ENCODE measurements around the gene ARL10.
"Not testable (repeated sequence)": the region's sequence is repeated elsewhere in the genome, so short reads cannot be mapped to it uniquely, and the experiment has no call there.

The ARL10 gene

DNA sequence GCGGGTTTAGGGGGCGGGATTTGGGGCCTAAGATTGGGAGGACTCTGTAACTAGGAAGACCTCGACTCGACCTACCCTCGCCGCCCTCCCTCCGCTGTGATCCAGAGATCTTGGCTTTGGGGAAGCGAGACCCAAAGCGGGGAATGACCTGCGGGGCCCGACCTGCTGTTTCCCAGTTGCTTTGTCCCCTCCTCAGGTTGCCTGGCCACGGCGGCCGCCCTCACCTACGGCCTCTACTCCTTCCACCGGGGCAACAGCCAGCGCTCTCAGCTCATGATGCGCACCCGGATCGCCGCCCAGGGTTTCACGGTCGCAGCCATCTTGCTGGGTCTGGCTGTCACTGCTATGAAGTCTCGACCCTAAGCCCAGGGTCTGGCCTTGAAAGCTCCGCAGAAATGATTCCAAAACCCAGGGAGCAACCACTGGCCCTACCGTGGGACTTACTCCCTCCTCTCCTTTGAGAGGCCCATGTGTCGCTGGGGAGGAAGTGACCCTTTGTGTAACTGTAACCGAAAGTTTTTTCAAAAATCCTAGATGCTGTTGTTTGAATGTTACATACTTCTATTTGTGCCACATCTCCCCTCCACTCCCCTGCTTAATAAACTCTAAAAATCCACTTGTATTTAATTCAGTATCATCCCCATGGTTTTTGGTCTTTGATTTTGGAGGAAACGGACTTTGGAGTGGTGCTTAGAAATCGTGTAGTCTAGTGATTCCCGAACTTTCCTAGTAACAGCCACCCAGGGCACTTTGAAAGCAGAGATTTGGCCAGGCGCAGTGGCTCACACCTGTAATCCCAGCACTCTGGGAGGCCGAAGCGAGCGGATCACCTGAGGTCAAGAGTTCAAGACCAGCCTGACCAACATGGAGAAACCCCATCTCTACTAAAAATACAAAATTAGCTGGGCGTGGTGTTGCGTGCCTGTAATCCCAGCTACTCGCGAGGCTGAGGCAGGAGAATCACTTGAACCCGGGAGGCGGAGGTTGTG, 24.1 kb downstream of the ARL10 start:
- DNase-seq = no peak

GRCh38 chr5:176391479-176391878, 26.2 kb downstream of the ARL10 start:
- DNase-seq = no peak

DNA sequence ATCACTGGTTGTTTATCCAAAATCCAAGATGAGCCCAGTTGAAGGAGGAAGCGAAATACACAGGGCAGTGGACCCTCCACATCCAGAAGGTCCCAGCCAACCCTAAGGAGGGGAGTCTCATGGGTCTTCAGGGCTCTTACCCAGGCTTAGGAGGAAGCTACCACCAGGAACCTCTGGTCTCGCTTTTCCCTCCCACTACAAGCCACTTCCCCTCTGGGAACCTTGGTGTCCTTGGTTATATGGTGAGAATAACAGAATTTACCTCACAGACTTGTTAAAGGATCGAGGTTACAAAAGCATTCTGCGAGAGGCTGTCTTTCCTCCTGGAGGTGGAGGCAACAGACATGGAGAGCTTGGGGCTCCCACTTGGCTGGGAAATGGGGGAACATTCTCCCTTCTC, 26.7 kb downstream of the ARL10 start:
- DNase-seq = no peak

GRCh38 chr5:176392526-176392925, 27.2 kb downstream of the ARL10 start:
- DNase-seq = no peak

DNA sequence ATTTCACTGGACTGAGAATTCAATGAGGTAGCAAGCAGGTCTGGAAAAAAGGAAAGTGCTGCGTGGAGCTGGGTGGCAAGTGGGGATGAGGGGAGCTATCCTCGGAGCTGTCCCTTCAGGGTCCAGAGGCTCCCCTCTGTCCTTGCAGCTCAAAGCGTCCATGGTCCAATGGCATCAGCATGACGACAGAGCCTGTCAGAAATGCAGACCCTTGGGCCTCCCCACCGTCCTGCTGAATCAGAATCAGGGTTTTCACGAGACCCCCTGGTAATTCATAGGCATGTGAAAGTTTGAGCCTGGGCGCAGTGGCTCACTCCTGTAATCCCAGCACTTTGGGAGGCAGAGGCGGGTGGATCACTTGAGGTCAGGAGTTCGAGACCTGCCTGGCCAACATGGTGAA, 28.8 kb downstream of the ARL10 start:
- no peak for DNase-seq

GRCh38 chr5:176394881-176395675, 29.8 kb downstream of the ARL10 start:
- DNase-seq = no peak

GRCh38 chr5:176396330-176396729, 31.0 kb downstream of the ARL10 start:
- DNase-seq = no peak

DNA sequence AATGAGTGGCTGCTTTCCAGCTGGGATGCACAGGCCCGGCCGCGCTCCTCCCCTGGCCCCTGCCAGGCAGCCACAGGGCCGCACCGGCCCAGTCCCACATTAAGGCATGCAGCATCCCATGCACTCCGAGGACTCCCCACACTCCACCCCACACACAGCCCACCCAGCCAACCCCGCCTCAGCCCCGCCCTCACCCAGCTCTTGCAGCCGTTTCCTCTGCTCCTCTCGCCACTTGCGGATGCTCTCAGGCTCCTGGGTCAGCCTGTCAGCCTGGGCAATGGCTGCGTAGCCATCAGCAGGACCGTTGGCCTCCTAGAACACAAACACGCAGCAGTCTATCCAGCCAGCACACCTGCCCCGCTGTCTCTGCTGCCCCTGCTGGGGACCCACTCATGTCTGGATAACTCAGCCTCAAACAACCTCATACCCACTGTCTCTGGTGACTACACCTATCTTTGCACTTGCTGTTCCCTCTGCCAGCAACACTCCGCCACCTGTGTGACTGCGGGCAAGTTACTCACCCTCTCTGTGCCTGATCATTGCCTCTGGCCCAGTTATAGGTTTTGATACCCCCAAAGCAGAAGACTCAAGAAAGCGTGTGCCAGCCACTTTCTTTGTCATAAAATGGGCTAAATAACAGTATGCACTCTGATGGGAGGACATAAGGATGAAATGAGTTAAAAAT, 32.6 kb downstream of the ARL10 start:
- DNase-seq = no peak

- DNase-seq = no peak
Observed at GRCh38 chr5:176400382-176401156, 35.3 kb downstream of the ARL10 start.

GRCh38 chr5:176401281-176402205, 36.3 kb downstream of the ARL10 start:
- DNase-seq = no peak

DNA sequence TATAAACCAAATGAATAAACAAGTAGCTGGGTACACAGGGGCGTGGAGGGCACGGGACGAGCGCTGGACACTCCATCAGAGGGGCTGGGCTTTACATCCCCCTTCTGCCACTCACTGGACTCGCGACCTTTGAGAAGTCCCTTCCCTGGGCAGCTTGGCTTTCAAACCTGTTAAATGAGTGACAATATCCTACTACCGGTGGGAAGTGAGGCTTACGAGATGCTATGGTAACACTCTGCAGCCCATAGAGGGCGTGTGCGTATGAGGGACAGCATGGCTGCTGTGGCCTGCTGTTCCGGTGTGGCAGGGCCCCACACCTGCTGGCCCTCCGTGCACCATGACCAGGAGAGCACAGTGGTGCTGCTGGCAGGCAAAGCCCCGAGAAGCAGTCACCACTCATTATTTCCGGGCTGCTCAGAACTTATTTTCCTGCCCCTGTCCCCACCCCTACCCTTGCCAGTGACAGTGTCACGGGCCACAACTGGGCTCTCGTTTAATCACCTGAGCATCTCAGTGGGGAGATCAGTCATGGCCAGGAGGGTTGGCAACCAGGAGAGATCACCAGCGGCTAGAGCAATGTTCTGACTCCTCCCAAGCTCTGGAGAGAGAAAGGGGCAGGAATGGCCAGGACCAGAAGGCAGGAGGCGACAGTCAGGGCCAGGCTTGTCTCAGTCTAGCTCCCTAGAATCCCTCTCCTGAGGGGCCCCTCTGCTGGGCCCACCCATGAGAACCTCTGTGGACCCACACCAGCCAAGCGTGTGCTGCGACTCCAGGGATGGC, 40.6 kb downstream of the ARL10 start:
- no peak for DNase-seq

- DNase-seq = no peak
Observed at GRCh38 chr5:176406436-176407052, 41.3 kb downstream of the ARL10 start.

DNA sequence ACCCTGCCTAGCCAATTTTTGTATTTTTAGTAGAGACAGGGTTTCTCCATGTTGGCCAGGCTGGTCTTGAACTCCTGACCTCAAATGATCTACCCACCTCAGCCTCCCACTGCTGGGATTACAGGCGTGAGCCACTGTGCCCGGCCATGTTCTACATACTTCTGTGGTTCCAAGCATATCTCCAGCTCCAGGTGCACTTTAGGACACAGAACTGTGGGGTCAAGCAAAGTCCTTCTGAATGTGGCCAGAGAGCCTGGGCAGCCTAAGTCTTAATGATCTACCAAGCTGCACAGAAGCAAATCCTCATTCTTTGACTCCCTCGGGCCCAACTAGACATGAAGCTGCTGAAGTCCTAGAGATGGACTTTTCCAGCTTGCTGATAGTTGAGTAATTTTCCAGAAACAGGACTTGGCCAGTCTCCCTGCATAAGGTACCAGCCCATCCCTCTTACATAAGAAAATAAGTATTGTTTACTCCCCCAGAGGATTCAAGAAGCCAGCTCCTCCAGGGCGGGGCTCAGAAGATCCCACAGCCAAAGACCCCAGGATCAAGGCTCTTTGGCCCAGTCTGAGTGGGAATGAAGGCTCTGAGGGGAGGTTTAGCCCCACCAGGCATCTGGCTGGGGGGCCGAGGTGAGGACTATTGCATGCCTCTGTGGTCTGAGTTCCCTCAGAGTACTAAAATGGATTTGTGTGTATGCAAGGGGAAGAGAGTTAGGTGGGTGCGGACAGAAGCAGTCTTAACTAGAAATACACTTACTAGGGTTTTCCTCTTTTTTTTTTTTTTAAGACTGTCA, 42.4 kb downstream of the ARL10 start:
- no peak for DNase-seq

DNA sequence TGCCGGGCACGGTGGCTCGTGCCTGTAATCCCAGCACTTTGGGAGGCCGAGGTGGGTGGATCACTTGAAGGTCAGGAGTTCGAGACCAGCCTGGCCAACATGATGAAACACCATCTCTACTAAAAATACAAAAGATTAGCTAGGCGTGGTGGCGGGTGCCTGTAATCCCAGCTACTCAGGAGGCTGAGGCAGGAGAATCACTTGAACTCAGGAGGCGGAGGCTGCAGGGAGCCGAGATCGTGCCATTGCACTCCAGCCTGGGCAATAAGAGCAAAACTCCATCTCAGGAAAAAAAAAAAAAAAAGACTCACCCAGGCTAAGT, 42.9 kb downstream of the ARL10 start:
- not testable (repeated sequence) for DNase-seq

GRCh38 chr5:176408590-176408989, 43.3 kb downstream of the ARL10 start:
- DNase-seq = no peak

DNA sequence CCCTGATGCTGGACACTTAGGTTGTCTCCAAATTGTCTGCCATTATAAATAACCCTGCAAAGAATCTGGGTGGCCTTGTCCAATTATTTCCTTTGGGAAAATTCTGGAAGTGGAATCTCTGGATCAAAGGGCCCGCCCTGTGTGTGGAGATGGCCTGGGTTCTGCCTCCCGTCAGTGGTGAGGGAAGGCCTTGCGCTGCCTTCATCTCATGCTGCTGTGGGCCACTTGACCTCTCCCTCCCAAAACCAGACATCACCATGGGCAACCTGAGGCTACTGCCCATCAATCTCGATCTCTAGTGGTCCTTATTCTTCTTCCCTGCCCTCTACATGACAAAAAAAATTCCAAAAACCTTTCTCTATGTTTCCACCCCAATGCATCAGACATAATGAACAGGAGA, 44.5 kb downstream of the ARL10 start:
- no peak for DNase-seq

GRCh38 chr5:176410486-176411180, 45.3 kb downstream of the ARL10 start:
- DNase-seq = no peak

DNA sequence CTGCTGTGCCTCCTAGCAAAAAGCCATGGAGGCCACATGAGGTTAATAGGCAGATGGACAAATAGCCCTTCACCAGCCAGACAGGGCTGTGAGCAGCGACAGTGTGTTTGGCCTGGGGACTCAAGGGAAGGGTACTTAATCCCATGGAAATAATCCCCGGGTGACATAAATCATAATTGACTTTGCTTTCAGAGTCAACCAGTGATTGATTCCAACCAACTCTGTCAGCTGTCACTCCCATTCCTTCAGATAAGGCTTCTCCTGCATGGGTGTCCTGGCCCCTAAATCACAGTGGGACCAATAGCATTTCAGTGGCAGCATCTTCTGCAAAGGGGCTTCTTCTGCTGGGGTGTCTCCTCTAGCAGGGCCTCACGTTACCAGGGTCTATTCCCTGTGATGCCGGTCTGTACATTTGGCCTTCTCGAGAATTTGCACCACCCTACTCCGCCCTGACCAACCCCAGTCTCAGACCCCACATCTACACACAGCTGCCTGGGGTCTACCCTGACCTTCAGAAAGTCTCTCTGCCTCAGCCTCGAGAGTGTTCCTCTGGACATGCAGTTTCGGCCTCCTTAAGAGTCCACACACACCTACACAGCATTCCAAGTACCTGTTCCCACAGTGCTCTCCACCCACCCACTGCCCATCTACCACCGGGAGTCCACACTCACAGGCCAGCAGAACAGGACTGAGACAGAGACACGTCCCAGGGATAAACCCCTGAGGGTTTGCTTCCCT, 47.4 kb downstream of the ARL10 start:
- no peak for DNase-seq

All from activated CD4-positive, alpha-beta T cell treated with anti-CD3 and anti-CD28 coated beads for 4 hours (primary cell).